Measurements from ENCODE around the gene MOGAT2.
A peak's percentile ranks its signal among the peaks of the same experiment; 100 is the strongest.

Gene MOGAT2

DNA sequence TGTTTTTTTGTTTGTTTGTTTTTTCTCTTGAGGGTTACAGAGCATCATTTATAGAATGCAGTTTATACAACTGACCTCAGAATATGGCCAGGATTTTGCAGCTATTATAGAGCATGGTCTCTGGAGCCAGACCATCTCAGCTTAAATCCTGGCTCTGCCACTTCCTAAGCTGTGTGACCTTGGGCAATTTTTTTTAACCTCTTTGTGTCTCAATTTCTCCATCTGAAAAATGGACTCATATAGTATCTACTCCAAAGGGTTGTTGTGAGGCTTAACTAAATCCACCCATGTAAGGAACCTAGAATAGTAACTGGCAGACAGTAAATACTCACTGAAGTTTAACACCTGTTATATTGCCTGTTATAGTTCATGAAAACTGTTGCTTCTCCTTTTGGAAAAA, 42.6 kb downstream of the MOGAT2 start:
- DNase-seq: no peak

- no peak for DNase-seq
These were observed 43.3 kb downstream of the MOGAT2 start for GRCh38 chr11:75760710-75761493.

- no peak for DNase-seq
These were observed 44.5 kb downstream of the MOGAT2 start for GRCh38 chr11:75762158-75762557.

- no peak for DNase-seq
These were observed 45.2 kb downstream of the MOGAT2 start for GRCh38 chr11:75762885-75763284.

GRCh38 chr11:75763846-75764245, 46.2 kb downstream of the MOGAT2 start:
- DNase-seq: no peak

DNA sequence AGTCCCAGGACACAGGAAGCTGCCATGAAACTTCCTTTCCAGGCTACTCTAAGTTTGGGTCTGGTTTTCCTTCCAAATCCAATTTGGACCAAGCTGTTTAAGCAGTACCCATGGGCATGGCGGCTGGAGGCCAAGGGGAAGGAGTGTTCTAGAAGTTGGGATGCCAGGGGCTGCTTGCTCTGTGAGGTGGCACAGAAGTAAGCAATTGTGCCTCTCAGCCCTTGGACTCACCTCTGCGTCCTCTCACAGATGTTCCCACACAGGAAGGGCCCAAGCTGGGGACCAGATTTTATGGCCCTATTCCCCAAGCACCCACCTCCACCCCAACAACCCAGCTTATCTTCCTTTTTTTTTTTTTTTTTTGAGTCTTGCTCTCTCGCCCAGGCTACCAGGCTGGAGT, 47.5 kb downstream of the MOGAT2 start:
- DNase-seq: no peak

DNA sequence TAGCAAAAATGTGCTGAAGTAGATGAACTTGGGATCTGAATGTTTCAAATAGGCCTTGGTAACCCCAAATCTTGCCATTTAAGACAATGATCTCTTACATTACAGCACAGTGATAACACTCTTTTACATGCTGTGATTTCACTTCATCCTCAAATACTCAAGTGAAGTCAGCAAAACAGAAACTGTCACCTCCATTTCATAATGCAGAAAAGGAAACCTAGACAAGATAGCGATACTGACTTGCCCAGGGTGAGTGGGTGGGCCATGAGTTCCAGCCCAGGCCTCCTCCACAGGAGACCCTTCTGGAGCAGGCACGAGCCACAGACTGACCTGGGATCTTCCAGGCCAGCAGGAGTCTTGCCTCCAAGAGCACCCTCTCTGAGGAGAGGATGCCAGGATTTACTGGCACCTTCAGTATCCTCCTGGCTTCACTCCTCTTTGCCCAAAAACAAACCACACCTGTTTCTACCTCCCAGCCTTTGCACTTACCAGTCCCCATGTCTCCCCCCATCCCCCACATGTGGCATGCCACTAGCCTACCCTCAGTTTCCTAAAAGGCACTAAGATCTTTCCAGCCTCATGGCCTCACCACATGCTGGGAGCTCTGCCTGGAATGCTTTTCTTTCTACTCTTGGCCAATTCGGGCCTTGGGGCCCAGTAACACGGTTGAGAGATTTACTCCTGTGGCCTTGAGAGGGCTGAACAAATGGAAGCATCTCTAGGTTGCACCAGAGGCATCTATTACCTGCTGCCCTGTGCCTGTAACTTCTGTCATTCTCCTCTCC, 49.0 kb downstream of the MOGAT2 start:
- DNase-seq: no peak

GRCh38 chr11:75767228-75767572, 49.6 kb downstream of the MOGAT2 start:
- no peak for DNase-seq

GRCh38 chr11:75767793-75768111, 50.1 kb downstream of the MOGAT2 start:
- no peak for DNase-seq

DNA sequence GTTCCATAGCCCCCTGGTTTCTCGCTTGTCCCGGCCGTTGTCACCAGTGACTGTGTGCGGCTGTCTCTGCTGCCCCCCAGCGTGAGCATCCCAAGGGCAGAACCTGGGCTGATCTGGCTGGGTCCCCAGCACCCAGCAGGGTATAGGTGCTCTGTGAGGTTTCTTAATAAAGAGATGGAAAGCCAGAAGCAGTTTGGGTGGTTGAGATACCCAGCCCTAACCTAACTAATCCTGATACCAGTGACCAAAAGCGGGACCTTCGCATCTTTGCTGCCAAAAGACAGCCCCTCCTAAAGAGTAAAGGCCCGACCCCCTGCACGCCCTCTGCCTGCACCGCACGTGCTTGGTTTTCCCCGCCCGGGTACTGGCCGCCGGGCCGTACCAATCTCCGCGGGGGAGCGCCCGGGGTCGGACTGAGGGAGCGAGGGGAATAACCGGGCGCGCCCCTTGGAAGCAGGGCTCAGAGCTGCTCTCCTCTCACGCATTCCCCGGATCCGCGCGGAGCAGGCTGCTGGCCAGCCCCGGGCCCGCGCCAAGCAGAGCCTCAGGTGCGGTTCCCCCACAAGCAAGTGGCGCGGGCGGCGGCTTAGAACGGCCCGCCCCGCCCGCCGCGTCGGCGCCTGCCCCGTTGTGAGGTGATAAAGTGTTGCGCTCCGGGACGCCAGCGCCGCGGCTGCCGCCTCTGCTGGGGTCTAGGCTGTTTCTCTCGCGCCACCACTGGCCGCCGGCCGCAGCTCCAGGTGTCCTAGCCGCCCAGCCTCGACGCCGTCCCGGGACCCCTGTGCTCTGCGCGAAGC, 50.7 kb downstream of the MOGAT2 start, which contains the start of gene DGAT2:
DGAT2 (plus strand) TSS at position 667 of the 797 bp plus-strand sequence. CDS start 214 bp downstream, outside the sequence.
- peak; percentile 57 for DNase-seq

DNA sequence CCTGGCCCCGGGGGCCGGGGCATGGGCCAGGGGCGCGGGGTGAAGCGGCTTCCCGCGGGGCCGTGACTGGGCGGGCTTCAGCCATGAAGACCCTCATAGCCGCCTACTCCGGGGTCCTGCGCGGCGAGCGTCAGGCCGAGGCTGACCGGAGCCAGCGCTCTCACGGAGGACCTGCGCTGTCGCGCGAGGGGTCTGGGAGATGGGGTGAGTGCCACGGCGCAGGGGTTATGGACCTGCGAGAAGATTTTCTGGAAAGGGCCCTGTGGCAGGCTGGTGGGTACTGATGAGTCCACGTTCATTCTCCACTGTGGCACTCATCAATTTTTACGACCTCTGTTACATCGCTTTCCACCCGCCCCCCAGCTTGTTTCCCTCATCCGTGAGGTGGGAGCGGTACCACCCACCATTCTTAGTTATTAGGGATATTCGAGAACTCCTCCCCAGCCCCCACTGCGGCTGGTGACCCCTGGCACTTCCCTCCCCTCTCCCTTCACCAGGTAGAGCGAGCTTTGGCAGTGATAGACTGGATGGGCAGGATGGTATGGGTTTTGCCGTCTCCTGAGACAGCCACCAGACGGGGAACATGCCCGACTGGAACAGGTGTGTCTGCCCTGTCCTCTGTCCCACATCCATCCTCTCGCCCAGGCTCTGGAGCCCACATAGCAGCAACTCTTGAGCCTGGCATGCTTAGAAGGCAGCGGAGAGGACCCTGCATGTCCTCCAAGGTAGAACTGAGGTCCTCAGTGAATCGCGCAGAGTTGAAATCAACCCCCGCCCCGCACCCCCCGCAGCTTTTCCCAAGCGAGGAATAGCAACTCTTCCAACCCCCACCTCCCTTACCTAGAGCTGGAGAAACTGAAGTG, 51.5 kb downstream of the MOGAT2 start:
- DNase-seq: no peak

- no peak for DNase-seq
These were observed 52.5 kb downstream of the MOGAT2 start for GRCh38 chr11:75770102-75770501.

DNA sequence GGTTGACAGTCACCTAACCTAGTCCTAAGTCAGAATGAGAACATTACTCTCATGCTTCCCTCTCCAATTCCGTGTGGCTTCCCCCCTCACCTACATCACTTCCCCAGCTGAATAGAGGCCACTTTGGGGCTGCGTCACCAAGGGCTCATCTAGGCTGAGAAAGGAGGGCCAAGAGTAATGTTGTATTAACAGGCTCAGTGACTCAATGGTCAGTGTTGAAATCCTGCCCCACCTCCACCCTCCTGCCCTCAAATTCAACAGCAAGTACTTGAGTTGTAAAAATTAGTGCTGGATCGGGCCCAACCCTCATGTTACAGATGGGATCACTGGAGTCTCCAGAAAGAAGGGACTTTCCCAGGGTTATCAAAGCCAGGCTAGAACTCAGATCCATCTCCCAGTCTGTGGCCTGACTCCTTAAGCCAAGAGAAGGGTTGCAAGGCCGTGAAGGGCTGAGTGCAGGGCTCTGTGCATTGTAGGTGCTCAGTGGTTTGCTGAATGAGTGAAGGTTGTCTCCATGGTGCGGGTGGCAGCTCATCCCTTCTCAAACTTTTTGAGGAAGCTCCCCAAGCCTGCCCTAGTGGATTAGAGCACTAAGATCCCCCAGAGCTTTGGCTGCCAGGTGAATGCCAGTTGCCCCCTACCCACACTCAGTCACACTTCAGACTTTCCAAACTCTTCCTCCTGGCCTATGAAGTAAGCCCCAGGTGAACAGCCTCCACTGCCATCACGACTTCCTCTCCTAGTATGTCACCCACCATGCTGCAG, 54.2 kb downstream of the MOGAT2 start:
- DNase-seq: no peak

GRCh38 chr11:75773595-75774353, 56.1 kb downstream of the MOGAT2 start:
- no peak for DNase-seq

GRCh38 chr11:75775056-75775455, 57.4 kb downstream of the MOGAT2 start:
- no peak for DNase-seq

GRCh38 chr11:75776546-75776945, 58.9 kb downstream of the MOGAT2 start:
- DNase-seq: no peak

DNA sequence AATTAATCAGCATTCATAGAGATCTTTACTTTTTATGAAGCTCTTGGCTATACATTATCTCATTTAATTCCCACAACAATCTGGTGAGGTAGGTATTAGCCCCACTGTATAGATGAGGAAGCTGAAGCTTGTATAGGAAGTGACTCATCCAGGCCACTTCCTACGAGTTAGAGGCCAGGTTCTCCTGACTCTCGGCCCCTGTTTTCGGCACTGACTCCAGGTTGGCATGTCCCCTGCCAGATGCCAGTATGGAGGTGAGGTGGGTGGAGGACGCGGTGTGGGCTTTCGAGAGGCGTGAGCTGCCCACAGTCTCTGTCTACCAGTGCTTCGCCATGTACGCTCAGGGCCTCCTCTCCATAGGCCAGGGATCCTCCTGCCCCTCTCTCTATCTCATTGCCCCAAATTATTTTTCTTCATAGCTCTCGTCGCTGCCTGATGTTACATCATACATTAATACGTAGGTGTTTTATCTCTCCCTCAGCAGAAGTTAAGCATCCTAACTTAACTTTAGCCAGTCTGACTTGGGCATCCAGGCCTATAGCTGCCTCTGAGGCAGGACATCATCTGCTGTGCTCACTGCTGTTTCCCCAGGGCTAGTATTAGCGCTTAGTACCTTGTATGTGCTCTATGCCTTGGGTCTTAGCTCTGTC, 59.9 kb downstream of the MOGAT2 start:
- no peak for DNase-seq

DNA sequence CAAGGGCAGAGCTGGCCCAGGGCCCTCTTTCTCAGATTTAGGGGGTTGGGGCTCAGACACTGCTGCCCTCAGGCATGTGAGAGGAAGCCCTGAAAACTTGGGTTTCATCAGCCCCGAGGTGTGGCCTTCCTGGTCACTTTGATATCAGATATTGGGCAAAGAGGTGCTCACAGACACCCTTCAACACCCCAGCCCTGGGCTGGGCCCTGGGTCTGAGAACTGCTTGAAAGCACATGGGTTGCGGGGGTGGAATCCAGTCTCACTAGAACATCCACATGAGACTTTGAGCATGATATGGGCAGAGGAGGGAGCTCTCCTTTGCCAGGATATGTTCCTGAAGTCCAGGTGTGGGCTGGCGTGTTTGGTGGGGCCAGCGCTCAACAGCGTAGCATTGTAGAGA, 61.3 kb downstream of the MOGAT2 start:
- no peak for DNase-seq

- no peak for DNase-seq
These were observed 62.3 kb downstream of the MOGAT2 start for GRCh38 chr11:75779960-75780359.

- no peak for DNase-seq
These were observed 63.2 kb downstream of the MOGAT2 start for GRCh38 chr11:75780888-75781287.

DNA sequence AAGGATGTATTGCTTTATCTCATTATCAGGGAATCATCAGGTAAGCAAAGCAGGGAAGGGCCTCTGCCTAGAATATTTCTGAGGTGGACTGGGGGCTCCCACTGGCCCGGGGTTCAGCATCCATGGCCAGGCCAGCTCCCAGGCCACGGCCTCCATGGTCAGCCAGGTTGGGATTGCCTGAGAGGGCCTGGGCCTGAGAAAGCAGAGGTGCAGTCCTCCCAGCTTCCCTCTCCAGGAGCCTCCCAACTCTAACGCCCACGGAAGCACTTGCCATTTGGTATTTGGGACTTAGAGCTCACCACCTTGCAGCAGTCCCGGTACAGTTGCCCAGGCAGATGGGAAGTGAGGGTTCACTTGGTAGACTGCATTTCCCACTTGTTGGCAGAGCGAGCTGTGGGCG, 63.7 kb downstream of the MOGAT2 start:
- no peak for DNase-seq

Data from activated effector memory CD4-positive, alpha-beta T cell treated with Interleukin-2 at 50 U/mL for 16 hours (primary cell).